MCF 10A (cell line): ENCODE measurements around the gene KIAA1328. TPM values are rescaled to one million over a fixed set of nuclear protein-coding genes. Genes with fewer than 3 reads are reported as not detected.

Experiments
- BruUV-seq: library from RNA; stranded (reverse); fragments of 400-500 nt; replicated peaks from 2 replicates; lab custom pipeline; 2021; lab: Mats Ljungman, UMichigan
- CTCF ChIA-PET: fragments of 300-600 bp; sonication (Branson Sonifier 250); formaldehyde crosslinking; extraction: SDS; loops from one replicate; lab custom pipeline; 2021; ENCODE audit warnings: antibody characterized with exemption, inconsistent platforms; lab: Yijun Ruan, JAX
- POLR2A ChIA-PET: fragments of 300-600, 350-650 bp; sonication (Branson Sonifier 250); formaldehyde crosslinking; extraction: SDS; loops from one replicate; lab custom pipeline; 2020; ENCODE audit warnings: antibody characterized with exemption, inconsistent platforms; lab: Yijun Ruan, JAX
- DNase-seq: peaks from one replicate; pipeline ENCODE4 v3.0.0-alpha.2; 2018; ENCODE audit not compliant: unreplicated experiment
- H3K27ac Mint-ChIP-seq: one replicate; pipeline ENCODE4 v1.8.0; 2022; ENCODE audit warnings: mild to moderate bottlenecking, low read depth, mixed read lengths; ENCODE audit not compliant: unreplicated experiment
- H3K27me3 Mint-ChIP-seq: one replicate; pipeline ENCODE4 v1.8.0; 2022; ENCODE audit warnings: mixed read lengths; ENCODE audit not compliant: insufficient read depth, unreplicated experiment
- H3K36me3 Mint-ChIP-seq: one replicate; pipeline ENCODE4 v1.8.0; 2022; ENCODE audit warnings: mild to moderate bottlenecking, moderate library complexity, mixed read lengths; ENCODE audit not compliant: insufficient read depth, unreplicated experiment
- H3K4me1 Mint-ChIP-seq: one replicate; pipeline ENCODE4 v1.8.0; 2022; ENCODE audit warnings: mixed read lengths; ENCODE audit not compliant: insufficient read depth, unreplicated experiment
- H3K4me3 Mint-ChIP-seq: one replicate; pipeline ENCODE4 v1.8.0; 2022; ENCODE audit warnings: mild to moderate bottlenecking, moderate library complexity, mixed read lengths; ENCODE audit not compliant: unreplicated experiment
- H3K9me3 Mint-ChIP-seq: one replicate; pipeline ENCODE4 v1.8.0; 2022; ENCODE audit warnings: mixed read lengths; ENCODE audit not compliant: unreplicated experiment
- CTCF ChIP-seq: fragments of 200-600 bp; IDR thresholded peaks from one replicate; pipeline ENCODE4 v1.8.0; 2022; ENCODE audit warnings: antibody characterized with exemption, mild to moderate bottlenecking; ENCODE audit not compliant: unreplicated experiment
- intact Hi-C: fragments of 100-400 bp; cut with micrococcal nuclease; formaldehyde crosslinking; loops from 2 replicates; pipeline ENCODE4 v1.14.1; 2022
- total RNA-seq: library from RNA; stranded (reverse); gene quantifications from 2 replicates; pipeline ENCODE4 v1.2.3, GENCODE V29; 2022

KIAA1328 gene
- total RNA-seq, 1 experiment from 2014 or later = 4.1 TPM

GRCh38 chr18:37084912-37085311 lies 256.0 kb downstream of the KIAA1328 start:
- Mint-ChIP-seq H3K9me3 (no peaks in the 10 kb centered on the region), H3K27me3 (no peaks in the 10 kb centered on the region), H3K4me3 (no peak overlapping the region), H3K36me3 (no peaks in the 10 kb centered on the region), H3K27ac (no peak overlapping the region), H3K4me1 (peaks cover 6% of the 10 kb centered on the region)
- TF ChIP-seq CTCF = no peak
- BruUV-seq = no TSS peak
- intact Hi-C loops = no loop called here
- ChIA-PET POLR2A (no interaction called here), CTCF (interaction anchor here (0.6 kb wide), 1 partner anchor 23 kb away, joined by 3 read pairs; no protein-coding TSS in a partner anchor)
- no peak for DNase-seq

GRCh38 chr18:37085362-37085761 lies 256.4 kb downstream of the KIAA1328 start:
- ChIA-PET POLR2A (no interaction called here), CTCF (no interaction called here)
- intact Hi-C loops = no loop called here
- BruUV-seq = no TSS peak
- H3K4me3 Mint-ChIP-seq = no peak overlapping the region
- no peak overlapping the region for H3K27ac Mint-ChIP-seq
- no peak for DNase-seq
- peaks cover 6% of the 10 kb centered on the region for H3K4me1 Mint-ChIP-seq
- no peaks in the 10 kb centered on the region for H3K27me3 Mint-ChIP-seq
- no peak for TF ChIP-seq CTCF
- no peaks in the 10 kb centered on the region for H3K36me3 Mint-ChIP-seq
- H3K9me3 Mint-ChIP-seq = no peaks in the 10 kb centered on the region

GRCh38 chr18:37107748-37108522 lies 279.0 kb downstream of the KIAA1328 start:
- no peak for TF ChIP-seq CTCF
- H3K36me3 Mint-ChIP-seq = no peaks in the 10 kb centered on the region
- ChIA-PET POLR2A (interaction anchor here (0.7 kb wide), 1 partner anchor 15 kb away, joined by 3 read pairs; no protein-coding TSS in a partner anchor), CTCF (interaction anchor here (0.6 kb wide), 1 partner anchor 23 kb away, joined by 3 read pairs; no protein-coding TSS in a partner anchor)
- no peak for DNase-seq
- peaks cover 6% of the 10 kb centered on the region for H3K9me3 Mint-ChIP-seq
- H3K4me1 Mint-ChIP-seq = no peaks in the 10 kb centered on the region
- no peak overlapping the region for H3K4me3 Mint-ChIP-seq
- no peaks in the 10 kb centered on the region for H3K27me3 Mint-ChIP-seq
- intact Hi-C loops = no loop called here
- H3K27ac Mint-ChIP-seq = no peak overlapping the region
- no TSS peak for BruUV-seq

GRCh38 chr18:37122877-37123276 lies 293.9 kb downstream of the KIAA1328 start:
- H3K4me1 Mint-ChIP-seq = peaks cover 10% of the 10 kb centered on the region
- no peak overlapping the region for H3K4me3 Mint-ChIP-seq
- H3K27ac Mint-ChIP-seq = no peak overlapping the region
- DNase-seq = no peak
- ChIA-PET POLR2A (no interaction called here), CTCF (interaction anchor here (0.7 kb wide), 1 partner anchor 150 kb away, joined by 4 read pairs; no protein-coding TSS in a partner anchor)
- H3K36me3 Mint-ChIP-seq = no peaks in the 10 kb centered on the region
- H3K27me3 Mint-ChIP-seq = no peaks in the 10 kb centered on the region
- H3K9me3 Mint-ChIP-seq = no peaks in the 10 kb centered on the region
- no TSS peak for BruUV-seq
- TF ChIP-seq CTCF = no peak
- intact Hi-C loops = no loop called here
